GM12878 (cell line): ENCODE results near the gene BCAT1. TPM values are rescaled to one million over a fixed set of nuclear protein-coding genes. Genes with fewer than 3 reads are reported as not detected.

Source experiments
- CBFB ChIP-seq: IDR thresholded peaks from 2 replicates; pipeline ENCODE4 v1.6.1; 2016; ENCODE audit warnings: antibody characterized with exemption, low read depth
- CEBPZ ChIP-seq: fragments of 150-350 bp; IDR thresholded peaks from 2 replicates; pipeline ENCODE4 v1.6.1; 2016; ENCODE audit warnings: low read depth, low read length
- EGR1 ChIP-seq, 2 experiments: IDR thresholded peaks; 1 replicate in 1 of 2; 2 replicates in 1 of 2; pipeline ENCODE4 v1.6.1; 2011 to 2012; ENCODE audit warnings: low read depth in 2 of 2, low read length in 2 of 2, borderline replicate concordance in 1 of 2, mild to moderate bottlenecking in 1 of 2, moderate library complexity in 1 of 2
- FOXK2 ChIP-seq: fragments of 450-650 bp; IDR thresholded peaks from 2 replicates; pipeline ENCODE4 v1.6.1; 2017; ENCODE audit warnings: mild to moderate bottlenecking, moderate library complexity
- FOXM1 ChIP-seq: IDR thresholded peaks from 2 replicates; pipeline ENCODE4 v1.6.1; 2012; ENCODE audit warnings: low read depth, mild to moderate bottlenecking, inconsistent platforms, low read length, moderate library complexity
- IRF4 ChIP-seq: IDR thresholded peaks from 2 replicates; pipeline ENCODE4 v1.6.1; 2011; ENCODE audit warnings: low read depth, low read length
- MXI1 ChIP-seq: fragments of 150-350 bp; IDR thresholded peaks from 2 replicates; pipeline ENCODE4 v1.6.1; 2011; ENCODE audit warnings: low read depth, mild to moderate bottlenecking, inconsistent platforms, low read length, improper control_type of control experiment
- PAX8 ChIP-seq: fragments of 450-650 bp; IDR thresholded peaks from 2 replicates; pipeline ENCODE4 v1.6.1; 2017; ENCODE audit warnings: mild to moderate bottlenecking, moderate library complexity
- PKNOX1 ChIP-seq: fragments of 450-650 bp; IDR thresholded peaks from 2 replicates; pipeline ENCODE4 v1.6.1; 2016; ENCODE audit warnings: mild to moderate bottlenecking
- SMAD1 ChIP-seq: fragments of 450-650 bp; IDR thresholded peaks from 2 replicates; pipeline ENCODE4 v1.6.1; 2018; ENCODE audit warnings: mild to moderate bottlenecking, low read depth; ENCODE audit not compliant: partially characterized antibody
- STAT1 ChIP-seq: fragments of 450-650 bp; conservative IDR thresholded peaks from 2 replicates; pipeline ENCODE4 v1.6.1; 2014; ENCODE audit warnings: antibody characterized with exemption, mild to moderate bottlenecking
- TAF1 ChIP-seq: IDR thresholded peaks from 2 replicates; pipeline ENCODE4 v1.6.1; 2011; ENCODE audit warnings: mild to moderate bottlenecking, low read depth, low read length, borderline replicate concordance
- ZBTB4 ChIP-seq: fragments of 450-650 bp; formaldehyde crosslinking; IDR thresholded peaks from 2 replicates; pipeline ENCODE4 v1.4.0; 2022; ENCODE audit warnings: mild to moderate bottlenecking, moderate library complexity
- ZBTB40 ChIP-seq: fragments of 450-650 bp; IDR thresholded peaks from 2 replicates; pipeline ENCODE4 v1.6.1; 2016; ENCODE audit warnings: mild to moderate bottlenecking, moderate library complexity, borderline replicate concordance
- ZNF384 ChIP-seq: IDR thresholded peaks from 2 replicates; pipeline ENCODE4 v1.6.1; 2012; ENCODE audit warnings: low read depth, mild to moderate bottlenecking, low read length, improper control_type of control experiment, borderline replicate concordance
- ZZZ3 ChIP-seq: IDR thresholded peaks from 2 replicates; pipeline ENCODE4 v1.6.1; 2011; ENCODE audit warnings: low read depth; ENCODE audit not compliant: control insufficient read depth, insufficient read length
- polyA plus RNA-seq, 11 experiments: library from polyadenylated mRNA; depleted of rRNA in 4 of 11; unstranded in 6 of 11; stranded (reverse) in 5 of 11; fragments of >200 nt; fragmentation: Nextera tagmentation in 4 of 11; fragmentation: Illumina TruSeq in 1 of 11; extraction: Ambion mirVana in 4 of 11; extraction: Trizol in 1 of 11; gene quantifications; 1 replicate in 1 of 11; 2 replicates in 10 of 11; pipeline versions ENCODE4 v1.2.1 to v1.2.3, GENCODE V29; 2011 to 2016; ENCODE audit warnings: inconsistent platforms in 2 of 11, missing spikeins in 2 of 11, low read depth in 1 of 11
- total RNA-seq, 4 experiments: library from RNA; depleted of rRNA in 3 of 4; stranded (reverse); fragments of >200 nt in 3 of 4; fragmentation: Illumina TruSeq in 1 of 4; extraction: Trizol in 1 of 4; gene quantifications; 2 replicates each; pipeline versions ENCODE4 v1.2.1 to v1.2.3, GENCODE V29; 2013 to 2021

Gene BCAT1
- total and polyA plus RNA-seq, 10 of the 15 experiments (the other 5 are each of a cell fraction or from before 2014, with no cell fraction given): 26.2 to 187 (median 81.9) TPM

GRCh38 chr12:24997970-24998582 is 49.2 kb upstream of the BCAT1 start (continued):
- TF ChIP-seq FOXK2: no peak
- no peak for TF ChIP-seq ZBTB40
- TF ChIP-seq ZNF384: no peak
- TF ChIP-seq TAF1: no peak
- TF ChIP-seq ZBTB4 (CRISPR knock-in tag): no peak
- no peak for TF ChIP-seq ZZZ3
- TF ChIP-seq SMAD1: no peak
- TF ChIP-seq STAT1: no peak
- peak; percentile 71; the same call in 1 of the 2 replicates for TF ChIP-seq IRF4
- TF ChIP-seq MXI1: peak; percentile 78; the same call in 1 of the 2 replicates
- no peak for TF ChIP-seq EGR1 (IDR thresholded peaks at IDR 0.05; ENCODE audit: borderline replicate concordance in 1 of 2, low read depth in 2 of 2, low read length in 2 of 2)
- TF ChIP-seq PKNOX1: peak; percentile 85
- no peak for TF ChIP-seq CEBPZ
- peak; percentile 93 for TF ChIP-seq CBFB
- peak; percentile 99 for TF ChIP-seq FOXM1
- TF ChIP-seq PAX8: no peak
